Cerebellar nuclear complex (tissue), 1 donor: ENCODE measurements around the gene NBPF3.
"Not testable (repeated sequence)": the region's sequence is repeated elsewhere in the genome, so short reads cannot be mapped to it uniquely, and the experiment has no call there.

Experiments
- DNase-seq, 2 experiments: peaks; one replicate each; lab custom pipeline; 2025; lab: John Stamatoyannopoulos, UW

Gene NBPF3

DNA sequence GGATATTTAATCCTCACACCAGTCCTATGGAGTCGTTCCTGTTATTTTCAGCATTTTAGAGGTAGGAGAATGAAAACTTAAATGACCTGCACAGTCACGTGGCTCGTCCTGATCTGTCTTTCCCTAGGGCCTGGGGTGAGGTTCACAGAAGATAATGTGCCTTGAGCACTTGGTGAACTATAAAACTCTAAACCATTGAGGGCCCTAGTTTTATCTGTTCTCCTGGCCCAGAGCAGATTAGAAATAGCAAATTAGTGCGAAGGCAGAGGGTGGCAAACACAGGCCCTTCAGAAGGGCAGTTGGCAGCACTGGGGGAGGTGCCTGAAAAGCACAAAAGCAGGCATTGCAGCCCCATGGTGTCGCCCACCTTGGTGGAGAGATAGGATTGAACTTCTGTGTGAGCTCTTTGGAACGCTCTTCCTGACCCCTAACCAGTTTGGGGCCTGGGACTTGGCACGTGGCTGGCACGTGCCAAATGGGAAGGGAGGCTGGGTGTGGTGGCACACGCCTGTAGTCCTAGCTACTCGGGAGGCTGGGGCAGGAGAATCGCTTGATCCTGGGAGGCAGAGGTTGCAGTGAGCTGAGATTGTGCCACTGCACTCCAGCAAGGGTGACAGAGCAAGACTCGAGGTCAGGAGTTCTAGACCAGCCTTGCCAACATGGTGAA is 1.2 kb upstream of the NBPF3 start:
- not testable (repeated sequence) for DNase-seq

DNA sequence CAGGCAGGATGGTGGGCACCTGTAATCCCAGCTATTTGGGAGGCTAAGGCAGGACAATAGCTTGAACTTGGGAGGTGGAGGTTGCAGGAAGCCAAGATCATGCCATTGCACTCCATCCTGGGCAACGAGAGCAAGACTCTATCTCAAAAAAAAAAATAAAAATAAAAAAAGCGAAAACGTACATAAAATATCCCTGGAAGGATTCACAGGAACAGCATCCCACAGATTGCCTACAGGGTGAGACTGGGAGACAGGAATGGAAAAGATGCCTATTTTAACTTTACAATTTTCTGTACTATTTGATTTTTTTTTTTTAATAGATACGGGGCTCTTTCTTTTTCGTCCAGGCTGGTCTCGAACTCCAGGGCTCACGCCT is 604 bp upstream of the NBPF3 start:
- no peak for DNase-seq

DNA sequence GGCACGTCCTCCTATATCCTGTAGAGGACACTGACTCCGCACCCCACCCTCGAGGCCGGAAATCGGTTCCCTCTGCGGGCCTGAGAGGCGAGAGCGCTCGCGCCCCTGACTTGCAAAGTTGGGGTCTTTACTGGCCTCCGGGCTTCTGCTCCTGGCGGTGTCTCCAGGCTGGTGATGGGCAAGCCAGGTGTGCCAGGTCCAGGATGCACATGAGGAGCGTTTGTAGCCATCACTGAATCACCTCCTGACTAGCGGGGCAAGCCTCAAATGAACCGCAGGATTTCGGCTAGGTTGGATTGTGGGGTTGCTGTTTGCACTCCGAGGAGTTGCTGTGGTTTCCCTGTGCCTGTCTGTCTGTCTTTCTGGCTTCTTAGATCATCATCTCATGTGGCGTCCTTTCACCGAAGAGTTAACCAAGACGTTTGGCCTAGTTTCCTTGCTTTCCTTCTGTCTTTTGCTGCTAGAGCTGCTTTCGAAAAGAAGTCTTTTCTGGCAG is 741 bp downstream of the NBPF3 start:
- not testable (repeated sequence) for DNase-seq

DNA sequence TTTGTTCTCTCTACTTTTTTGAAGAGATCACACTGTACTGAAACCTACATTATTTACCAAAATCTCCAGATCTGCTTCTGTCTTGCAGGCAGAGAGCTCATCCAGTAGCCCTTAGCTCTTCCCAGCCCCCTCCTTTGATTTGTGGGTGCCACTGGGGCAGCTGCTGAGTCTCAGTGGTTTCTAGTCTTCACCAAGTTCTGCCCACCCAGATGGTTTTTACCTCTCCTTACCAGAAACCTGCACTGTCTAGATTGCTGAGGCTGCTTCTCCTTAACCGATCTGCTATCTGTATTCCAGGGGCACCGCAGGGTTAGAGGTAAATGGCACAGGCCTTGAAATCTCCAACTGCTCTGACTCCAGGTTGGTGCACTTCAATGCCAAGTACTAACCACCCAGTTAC is 6.7 kb downstream of the NBPF3 start:
- not testable (repeated sequence) for DNase-seq

- DNase-seq: no peak
Observed at GRCh38 chr1:21447311-21447710, 7.4 kb downstream of the NBPF3 start.

GRCh38 chr1:21449906-21450305 is 10.0 kb downstream of the NBPF3 start:
- no peak for DNase-seq

DNA sequence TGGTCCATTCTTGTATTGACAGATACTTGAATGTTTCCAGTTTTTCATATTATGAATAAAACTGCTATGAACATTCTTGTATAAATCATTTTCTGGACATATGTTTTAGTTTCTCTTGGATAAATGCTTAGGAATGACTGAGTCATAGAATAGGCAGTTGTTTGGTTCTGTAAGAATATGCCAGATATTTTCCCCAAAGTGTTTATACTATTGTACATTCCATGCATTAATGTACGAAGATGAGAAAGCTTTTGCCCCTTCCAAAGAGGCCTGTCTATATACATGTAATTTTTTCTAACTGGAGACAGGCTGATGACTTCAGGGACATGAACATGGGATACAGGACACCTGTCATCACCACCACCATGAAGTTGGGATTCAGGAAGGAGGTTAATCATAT is 11.3 kb downstream of the NBPF3 start:
- no peak for DNase-seq

DNA sequence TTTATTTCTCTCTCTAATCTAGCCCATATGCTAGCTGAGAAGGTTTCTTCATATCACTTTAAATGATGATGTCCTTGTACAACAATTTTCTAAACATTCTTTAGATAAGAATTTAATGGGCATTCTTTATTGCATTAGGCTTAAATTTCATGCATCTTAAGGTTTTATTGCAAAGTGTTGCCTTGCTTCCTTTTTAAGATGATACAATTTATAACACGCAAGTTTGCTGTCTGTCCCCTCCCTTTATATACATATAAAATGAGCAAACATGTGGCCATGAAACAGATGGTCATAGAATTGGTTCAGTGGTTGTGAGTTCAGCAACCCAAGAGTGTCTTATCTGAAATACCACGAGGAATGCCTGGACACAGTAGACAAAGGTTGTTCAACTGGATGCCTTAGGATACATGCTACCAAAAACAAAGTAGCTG is 12.1 kb downstream of the NBPF3 start:
- DNase-seq: no peak

DNA sequence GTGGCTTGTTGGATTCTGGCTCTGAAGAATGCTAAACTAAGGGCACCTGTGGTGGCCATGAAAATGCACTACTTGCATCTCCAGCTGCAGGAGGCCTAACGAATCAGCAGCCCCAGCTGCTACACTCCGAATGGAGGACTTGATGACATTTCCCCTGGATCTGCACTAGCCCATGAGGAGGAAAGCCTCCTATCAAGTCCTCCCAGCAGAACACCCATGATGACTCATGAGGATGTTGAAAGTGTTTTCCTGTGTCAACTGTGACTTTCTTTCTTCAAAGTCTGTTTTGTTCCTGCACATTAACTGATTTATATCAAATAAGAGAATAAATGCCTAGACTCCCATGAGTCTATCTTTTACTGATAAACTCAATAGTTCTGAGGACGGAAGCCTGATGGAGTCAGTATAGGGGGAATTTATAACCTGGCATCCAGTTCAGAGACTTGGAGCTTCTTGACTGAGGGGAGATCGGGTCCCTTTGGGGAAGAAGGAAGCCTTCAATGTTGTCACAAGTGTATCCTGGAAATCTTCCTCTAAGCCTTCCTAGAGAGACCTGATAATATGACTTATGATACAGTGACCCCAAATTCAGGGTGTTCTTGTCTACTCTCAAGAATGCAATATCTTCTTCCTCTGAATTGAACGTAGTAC is 14.2 kb downstream of the NBPF3 start:
- not testable (repeated sequence) for DNase-seq

DNA sequence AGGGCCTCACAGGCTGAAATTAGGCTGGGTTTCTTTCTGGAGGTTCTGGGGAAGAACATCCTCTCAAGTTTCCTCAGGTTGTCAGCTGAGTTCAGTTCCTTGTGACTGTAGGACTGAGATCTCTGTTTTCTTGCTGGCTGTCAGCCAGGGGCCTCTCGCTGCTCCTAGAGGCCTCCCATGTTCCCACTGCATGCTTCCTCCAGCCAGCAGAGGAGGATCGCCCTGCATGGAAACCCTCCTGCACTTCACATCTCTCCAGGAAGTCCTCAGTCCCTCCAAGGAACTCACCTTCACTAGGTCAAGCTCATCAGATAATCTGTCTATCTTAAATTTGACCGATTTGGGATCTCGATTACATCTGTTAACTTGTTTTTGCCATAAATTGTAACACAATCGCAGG is 15.0 kb downstream of the NBPF3 start:
- not testable (repeated sequence) for DNase-seq

DNA sequence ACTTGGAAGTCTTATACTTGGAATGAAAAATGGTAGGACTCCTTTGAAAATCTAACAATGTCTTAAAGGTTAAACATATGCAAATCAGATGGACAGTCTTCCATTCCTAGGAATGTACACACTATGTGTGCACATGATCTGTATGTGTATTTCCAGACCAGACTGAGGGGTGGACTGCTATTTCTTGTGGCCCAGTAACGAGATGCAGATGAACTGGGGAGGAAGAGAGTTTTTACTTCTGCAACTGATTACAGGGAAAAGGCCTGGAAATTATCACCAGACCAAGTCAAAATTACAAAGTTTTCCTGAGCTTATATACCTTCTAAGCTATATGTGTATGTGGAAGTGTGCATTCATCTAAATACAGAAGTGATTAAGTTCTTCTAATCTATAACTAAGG is 17.7 kb downstream of the NBPF3 start:
- DNase-seq: no peak

GRCh38 chr1:21465127-21465526 is 25.2 kb downstream of the NBPF3 start:
- DNase-seq: not testable (repeated sequence)

- not testable (repeated sequence) for DNase-seq
Observed at GRCh38 chr1:21467946-21468345, 28.0 kb downstream of the NBPF3 start.

GRCh38 chr1:21468599-21468998 is 28.7 kb downstream of the NBPF3 start:
- DNase-seq: no peak

- no peak for DNase-seq
Observed at GRCh38 chr1:21469581-21469980, 29.6 kb downstream of the NBPF3 start.

DNA sequence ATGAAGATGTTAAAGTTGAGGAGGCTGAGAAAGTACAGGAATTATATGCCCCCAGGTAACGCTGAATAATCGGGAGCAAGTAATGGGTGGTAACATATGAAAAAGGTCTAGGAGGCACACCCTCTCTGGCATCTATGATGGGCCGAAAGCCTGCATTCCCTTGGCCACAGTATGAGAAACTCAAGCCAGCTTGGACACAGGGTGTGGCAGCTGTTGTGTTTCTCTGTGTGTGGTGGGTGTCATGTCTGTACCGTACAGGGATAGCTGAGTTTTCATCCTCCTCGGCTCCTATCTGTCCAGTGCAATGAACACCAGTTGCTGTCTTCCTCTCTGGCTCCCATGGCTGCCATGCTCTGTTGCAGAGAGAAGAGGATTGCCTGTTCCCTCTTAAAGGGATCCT is 32.9 kb downstream of the NBPF3 start:
- DNase-seq: no peak

DNA sequence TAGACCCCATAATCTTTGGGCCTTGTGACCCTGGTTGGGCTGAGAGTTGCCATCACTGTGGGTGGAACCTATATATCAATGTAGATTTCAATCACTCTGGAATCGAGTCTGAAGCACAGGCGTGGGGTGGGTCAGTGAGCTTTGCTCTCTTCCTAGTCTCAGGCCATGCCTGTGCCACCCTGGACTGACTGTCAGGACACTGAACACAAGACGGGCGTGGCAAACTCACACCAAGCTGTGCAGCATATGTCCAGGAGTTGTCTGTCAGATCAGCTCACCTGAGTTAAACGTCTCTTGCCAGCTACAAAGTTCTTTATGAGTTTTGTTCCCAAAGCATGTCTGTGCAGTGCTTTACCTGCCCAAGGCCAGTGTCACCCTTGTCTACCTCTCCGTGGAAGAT is 38.4 kb downstream of the NBPF3 start:
- no peak for DNase-seq

GRCh38 chr1:21483881-21484280 is 43.9 kb downstream of the NBPF3 start:
- not testable (repeated sequence) for DNase-seq

DNA sequence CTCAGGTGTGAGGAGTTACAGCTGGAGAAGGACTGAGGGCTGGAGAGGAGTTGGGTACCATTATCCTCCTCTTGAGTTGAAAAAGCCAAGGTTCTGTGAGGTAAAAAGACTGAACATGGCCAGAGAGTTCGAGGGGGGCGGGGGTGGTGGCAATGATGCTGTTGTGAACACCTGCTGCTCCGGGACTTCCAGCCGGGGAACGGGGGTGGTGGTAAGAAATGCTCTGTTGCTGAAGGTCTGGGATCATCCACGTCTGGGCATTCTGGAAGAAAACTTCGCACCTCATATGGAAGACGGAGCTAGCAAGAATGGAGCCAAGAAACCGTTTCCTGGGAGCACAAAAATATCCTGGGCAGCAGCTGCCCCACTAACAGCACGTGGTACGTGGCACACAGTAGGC is 49.2 kb downstream of the NBPF3 start:
- DNase-seq: no peak

DNA sequence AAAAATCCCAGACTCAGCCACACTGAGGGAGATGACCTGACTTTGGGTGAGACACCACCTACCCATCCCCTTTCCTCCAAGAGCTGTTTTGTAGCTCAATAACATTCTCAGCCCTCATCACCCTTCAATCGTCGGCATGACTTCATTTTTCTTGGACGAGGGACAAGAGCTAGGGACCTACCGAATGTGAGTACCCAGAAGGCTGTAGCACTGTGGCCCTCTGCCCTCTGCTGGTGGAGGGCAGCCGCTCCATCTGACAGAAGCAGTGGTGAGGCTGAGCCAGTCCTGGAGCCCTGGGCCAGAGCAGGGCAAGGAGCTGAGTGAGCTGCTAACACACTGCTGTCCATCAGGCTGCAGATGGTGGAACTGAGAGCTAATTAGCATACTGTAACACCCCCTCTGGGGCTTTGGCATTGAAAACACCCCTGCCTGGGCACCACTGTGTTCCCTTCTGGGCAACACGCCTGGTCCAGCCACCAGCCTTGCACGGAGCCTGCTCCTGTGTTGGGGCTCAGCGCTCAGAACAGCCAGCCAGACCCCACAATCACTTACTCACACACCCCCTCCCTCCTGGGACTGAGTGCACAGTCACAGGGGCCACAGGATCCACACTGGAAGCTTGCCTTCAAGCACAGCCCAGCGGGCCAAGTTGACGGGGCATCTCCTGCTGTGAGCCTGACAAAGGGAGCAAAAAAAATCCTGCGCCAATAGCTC is 51.0 kb downstream of the NBPF3 start:
- no peak for DNase-seq

GRCh38 chr1:21491488-21492355 is 51.8 kb downstream of the NBPF3 start:
- no peak for DNase-seq

DNA sequence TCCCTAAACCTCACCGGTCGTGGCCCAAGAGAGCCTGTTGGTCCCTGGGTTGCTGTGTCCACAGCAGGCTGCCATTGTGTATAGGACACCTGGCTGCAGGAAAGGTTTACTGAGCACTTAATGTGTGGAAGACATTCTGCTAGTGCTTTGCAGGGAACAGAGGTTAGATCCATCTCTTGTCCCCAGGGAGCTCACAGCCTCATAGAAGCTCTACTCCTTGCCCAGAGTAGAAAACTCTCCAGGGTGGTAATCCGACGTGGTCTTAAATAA is 52.4 kb downstream of the NBPF3 start:
- DNase-seq: no peak
